Measurements from ENCODE around the gene CSNK1D.

Gene CSNK1D

DNA sequence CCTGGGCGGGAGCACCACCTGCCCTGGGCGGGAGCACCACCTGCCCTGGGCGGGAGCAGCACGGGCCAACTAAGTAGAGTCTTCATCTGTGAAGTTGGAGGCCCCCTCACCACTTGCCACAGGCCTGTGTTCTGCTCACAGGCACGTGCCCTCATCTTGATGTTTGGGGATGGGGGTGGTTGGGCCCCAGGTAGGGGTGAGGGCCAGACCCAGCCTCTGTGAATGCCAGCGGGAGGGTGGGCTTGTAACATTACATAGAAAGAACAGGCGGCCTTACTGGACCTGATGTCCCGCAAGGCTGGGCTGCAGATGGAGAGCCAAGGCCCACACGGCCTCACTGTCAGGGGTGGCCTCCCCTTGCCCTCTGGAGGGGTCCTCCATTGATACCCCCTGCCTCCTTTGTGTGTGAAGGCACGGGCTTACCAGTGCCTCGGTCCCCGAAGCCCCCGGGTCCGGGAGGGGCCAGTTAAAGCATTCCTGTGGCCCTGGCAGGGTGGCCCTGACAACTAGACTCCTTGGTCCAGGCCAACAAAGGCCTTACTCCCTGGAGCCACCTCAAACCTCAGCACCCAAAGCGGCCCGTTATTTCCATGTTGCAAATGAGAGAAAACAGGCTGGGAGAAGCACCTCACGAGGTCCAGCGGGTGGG, 45.7 kb downstream of the CSNK1D start:
- intact Hi-C loops (cut with DNase I) = no loop called here
- DNase-seq = no peak

GRCh38 chr17:82226809-82227628, 46.5 kb downstream of the CSNK1D start:
- DNase-seq = no peak
- intact Hi-C loops (cut with DNase I) = no loop called here

GRCh38 chr17:82226146-82226808, 47.2 kb downstream of the CSNK1D start:
- DNase-seq = no peak
- intact Hi-C loops (cut with DNase I) = no loop called here

- intact Hi-C loops (cut with DNase I) = no loop called here
- DNase-seq = peak in 1 of 42 donors; percentile 28
Measured at GRCh38 chr17:82225368-82226029, 48.0 kb downstream of the CSNK1D start.

GRCh38 chr17:82224666-82225065, 48.8 kb downstream of the CSNK1D start:
- intact Hi-C loops (cut with DNase I) = no loop called here
- no peak for DNase-seq

DNA sequence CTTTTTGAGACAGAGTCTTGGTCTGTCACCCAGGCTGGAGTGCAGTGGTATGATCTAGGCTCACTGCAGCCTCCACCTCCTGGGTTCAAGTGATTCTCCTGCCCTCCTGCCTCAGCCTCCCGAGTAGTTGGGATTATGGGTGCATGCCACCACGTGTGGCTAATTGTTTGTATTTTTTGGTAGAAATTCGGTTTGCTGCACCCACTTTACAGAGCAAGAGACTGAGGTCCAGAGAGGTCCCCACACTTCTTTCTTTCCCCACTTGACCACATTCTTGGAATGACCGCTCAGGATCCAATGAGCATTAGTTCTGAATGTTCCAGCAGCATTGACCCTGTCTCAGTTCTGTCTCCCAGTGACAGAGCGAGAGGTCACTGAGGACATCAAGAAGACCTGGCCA, 50.0 kb downstream of the CSNK1D start:
- DNase-seq = no peak
- intact Hi-C loops (cut with DNase I) = no loop called here

DNA sequence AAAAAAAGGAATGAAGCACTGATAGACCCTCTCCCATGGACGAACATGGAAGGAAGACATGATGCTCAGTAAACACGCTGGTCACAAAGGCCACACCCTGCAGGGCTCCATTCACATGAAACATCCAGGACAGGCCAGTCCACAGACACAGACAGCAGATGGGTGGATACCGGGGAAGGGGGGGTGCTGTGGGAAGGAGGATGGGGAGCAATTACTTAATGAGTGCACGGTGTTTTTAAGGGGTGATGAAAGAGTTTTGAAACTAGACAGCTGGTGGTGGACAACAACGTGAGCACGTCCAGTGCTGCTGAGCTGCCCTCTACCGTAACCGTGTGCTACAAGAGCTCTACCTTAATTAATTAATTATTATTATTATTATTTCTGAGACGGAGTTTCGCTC, 50.7 kb downstream of the CSNK1D start:
- intact Hi-C loops (cut with DNase I) = no loop called here
- no peak for DNase-seq

DNA sequence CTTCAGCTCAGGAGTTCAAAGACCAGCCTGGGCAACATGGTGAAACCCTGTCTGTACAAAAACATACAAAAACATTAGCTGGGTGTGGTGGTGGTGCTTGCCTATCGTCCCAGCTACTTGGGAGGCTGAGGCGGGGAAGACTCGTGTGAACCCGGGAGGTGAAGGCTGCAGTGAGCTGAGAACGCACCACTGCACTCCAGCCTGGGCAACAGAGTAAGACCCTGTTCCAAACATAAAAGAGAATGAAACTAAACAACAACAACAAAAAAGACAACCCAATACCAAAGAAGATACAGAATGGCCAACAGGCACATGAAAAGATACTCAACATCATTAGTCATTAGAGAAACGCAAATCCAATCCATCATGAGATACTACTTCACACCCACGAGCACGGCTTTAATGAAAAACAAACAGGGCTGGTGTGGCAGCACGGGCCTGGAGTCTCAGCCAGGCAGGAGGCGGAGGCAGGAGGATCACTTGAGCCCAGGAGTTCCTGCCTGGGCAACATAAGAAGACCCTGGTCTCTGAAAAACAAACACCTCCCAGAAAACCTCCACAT, 52.1 kb downstream of the CSNK1D start:
- peak in 1 of 42 donors; percentile 11 for DNase-seq
- intact Hi-C loops (cut with DNase I) = no loop called here

GRCh38 chr17:82219753-82220709, 53.5 kb downstream of the CSNK1D start:
- intact Hi-C loops (cut with DNase I) = no loop called here
- DNase-seq = peak in 1 of 42 donors; percentile 15

- DNase-seq = no peak
- intact Hi-C loops (cut with DNase I) = no loop called here
Measured at GRCh38 chr17:82219083-82219482, 54.4 kb downstream of the CSNK1D start.

GRCh38 chr17:82218349-82219075, 55.0 kb downstream of the CSNK1D start:
- intact Hi-C loops (cut with DNase I) = no loop called here
- DNase-seq = peak in 1 of 42 donors; percentile 16

DNA sequence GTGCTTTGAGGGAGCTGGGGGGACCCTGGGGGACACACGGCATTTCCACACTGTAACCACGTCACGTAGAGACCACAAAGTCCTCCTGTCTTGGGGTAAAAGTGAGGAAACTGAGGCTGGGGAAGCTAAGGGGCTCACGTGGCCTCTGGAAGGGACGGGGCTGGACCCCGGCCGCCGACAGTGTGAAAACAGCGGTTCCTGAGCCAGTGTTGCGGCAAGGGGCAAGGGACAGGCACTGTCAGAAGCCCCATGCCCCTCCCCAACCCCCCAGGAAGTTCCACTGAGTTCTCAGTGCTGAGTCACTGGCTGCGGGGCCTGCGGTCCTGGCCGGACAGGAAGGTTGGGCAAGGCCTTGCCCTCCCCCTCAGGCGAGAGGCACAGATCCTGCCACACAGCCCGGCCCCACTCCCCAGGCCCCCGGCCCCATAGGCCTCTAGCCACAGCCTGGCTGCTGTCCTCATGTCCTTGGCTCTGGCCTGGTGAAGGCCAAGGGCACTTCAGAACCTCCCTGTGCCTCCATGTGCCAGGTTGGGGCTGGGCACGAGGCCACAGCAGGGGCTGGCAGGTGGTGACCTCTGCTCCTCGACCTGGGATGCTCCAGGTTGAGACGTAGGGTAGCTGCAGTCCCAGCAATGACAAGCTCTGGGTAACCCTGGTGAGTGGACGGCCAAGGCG, 55.8 kb downstream of the CSNK1D start:
- DNase-seq = peak in 14 of 42 donors; percentile 28 to 83 (median 58)
- intact Hi-C loops (cut with DNase I) = no loop called here

GRCh38 chr17:82217120-82217529, 56.4 kb downstream of the CSNK1D start:
- intact Hi-C loops (cut with DNase I) = no loop called here

DNA sequence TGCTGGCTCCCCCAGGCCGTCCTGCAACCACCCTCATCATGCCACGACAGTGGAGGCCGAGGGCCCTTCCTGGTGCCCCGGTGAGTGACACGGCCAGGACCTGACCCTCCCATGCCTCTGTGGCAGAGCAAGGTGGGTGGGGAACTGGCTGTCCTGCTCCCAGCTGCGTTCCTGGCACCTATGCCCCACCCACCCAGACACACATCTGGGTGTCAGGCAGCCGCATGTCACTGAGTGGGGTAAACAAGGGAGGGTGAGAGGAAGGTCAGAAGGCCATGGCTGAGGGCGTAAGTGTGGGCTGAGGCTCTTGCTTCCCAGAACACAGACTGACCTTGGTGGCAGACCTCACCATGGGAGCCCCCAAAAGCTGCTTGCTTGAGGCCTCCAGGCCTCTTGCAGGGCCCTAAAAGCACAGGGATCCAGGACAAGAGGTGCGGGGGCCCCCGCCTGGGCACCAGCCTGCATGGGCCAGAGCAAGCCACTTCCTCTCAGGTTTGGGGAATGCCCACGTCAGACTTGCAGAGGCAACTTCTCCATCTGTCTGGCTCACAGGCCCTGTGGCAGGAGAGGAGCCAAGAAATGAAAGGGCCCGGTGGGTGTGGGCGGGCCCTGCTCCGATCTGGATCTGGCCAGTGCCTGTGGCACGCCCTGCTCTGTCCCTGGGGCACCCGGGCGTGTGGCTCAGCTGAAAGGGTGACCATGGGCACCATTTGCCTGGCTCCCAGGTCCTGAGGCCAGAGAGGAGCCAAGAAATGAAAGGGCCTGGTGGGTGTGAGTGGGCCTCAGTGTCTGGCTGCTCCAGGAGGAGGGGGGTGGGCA, 57.0 kb downstream of the CSNK1D start:
- intact Hi-C loops (cut with DNase I) = no loop called here
- DNase-seq = peak in 22 of 42 donors; percentile 35 to 81 (median 60)

More at GRCh38 chr17:82217120-82217529, 56.4 kb downstream of the CSNK1D start:
- peak in 1 of 42 donors; percentile 21 for DNase-seq

- DNase-seq = no peak
- intact Hi-C loops (cut with DNase I) = no loop called here
Measured at GRCh38 chr17:82215972-82216300, 57.6 kb downstream of the CSNK1D start.
